GM13977 (cell line): ENCODE results near the gene SLC25A25.

Experiments used
- DNase-seq: peaks from one replicate; pipeline ENCODE4 v3.0.0; 2012; ENCODE audit warnings: low spot score
- CTCF ChIP-seq: IDR thresholded peaks from 2 replicates; pipeline ENCODE4 v1.5.1; 2012; ENCODE audit warnings: mild to moderate bottlenecking, control low read depth; ENCODE audit not compliant: insufficient read depth; ENCODE audit errors: extremely low read depth, missing control alignments
- in situ Hi-C: fragments of 300-500 bp; cut with MboI; formaldehyde crosslinking; loops from one replicate; pipeline ENCODE4 v1.12.0; 2022; ENCODE audit warnings: low sequenced_read_pairs, low pct_unique_long_range_greater_than_20kb, mixed read lengths, inconsistent platforms; ENCODE audit not compliant: unreplicated experiment

Gene SLC25A25

GRCh38 chr9:128057724-128058409, 10.2 kb upstream of the SLC25A25 start:
- in situ Hi-C loops, result no loop called here
- peak; percentile 4 for DNase-seq
- no peak for TF ChIP-seq CTCF

GRCh38 chr9:128059365-128059983, 8.6 kb upstream of the SLC25A25 start:
- no peak for TF ChIP-seq CTCF
- in situ Hi-C loops, result no loop called here
- DNase-seq, result no peak

DNA sequence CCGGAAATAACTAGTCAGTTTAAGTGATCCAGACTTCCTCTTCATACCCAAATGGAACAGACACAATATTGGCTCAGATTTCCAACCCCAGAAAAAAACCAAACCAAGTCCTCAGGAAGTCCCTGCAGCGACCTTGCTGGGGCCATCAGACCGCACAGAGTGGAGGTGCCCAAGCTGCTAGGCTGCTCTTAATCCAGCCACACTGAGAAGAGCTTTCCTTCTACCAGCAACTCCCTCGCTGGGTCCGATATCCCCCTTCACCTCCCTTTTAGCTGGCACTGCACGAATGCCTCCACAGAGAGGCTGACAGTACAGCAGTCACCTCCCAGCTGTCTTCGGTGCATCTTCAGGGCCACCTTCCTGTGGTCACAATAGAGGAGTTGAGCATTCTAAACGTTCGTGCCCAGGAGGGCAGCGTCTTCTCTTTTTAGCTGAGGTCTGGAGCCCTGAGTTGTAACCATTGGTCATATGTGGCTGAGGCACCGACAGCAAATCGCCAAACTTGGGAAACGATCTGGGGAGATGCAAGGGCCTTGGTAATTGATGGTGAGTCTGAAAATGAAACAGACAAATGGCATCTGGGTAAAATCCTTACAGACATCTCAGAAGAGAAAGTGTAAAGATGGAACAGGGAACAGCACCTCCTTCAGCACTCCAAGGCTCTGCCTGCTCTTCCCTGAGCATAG, 6.6 kb upstream of the SLC25A25 start:
- TF ChIP-seq CTCF, result no peak
- DNase-seq, result no peak
- in situ Hi-C loops, result no loop called here

GRCh38 chr9:128062279-128062678, 5.8 kb upstream of the SLC25A25 start:
- no peak for DNase-seq
- TF ChIP-seq CTCF, result no peak
- in situ Hi-C loops, result no loop called here

DNA sequence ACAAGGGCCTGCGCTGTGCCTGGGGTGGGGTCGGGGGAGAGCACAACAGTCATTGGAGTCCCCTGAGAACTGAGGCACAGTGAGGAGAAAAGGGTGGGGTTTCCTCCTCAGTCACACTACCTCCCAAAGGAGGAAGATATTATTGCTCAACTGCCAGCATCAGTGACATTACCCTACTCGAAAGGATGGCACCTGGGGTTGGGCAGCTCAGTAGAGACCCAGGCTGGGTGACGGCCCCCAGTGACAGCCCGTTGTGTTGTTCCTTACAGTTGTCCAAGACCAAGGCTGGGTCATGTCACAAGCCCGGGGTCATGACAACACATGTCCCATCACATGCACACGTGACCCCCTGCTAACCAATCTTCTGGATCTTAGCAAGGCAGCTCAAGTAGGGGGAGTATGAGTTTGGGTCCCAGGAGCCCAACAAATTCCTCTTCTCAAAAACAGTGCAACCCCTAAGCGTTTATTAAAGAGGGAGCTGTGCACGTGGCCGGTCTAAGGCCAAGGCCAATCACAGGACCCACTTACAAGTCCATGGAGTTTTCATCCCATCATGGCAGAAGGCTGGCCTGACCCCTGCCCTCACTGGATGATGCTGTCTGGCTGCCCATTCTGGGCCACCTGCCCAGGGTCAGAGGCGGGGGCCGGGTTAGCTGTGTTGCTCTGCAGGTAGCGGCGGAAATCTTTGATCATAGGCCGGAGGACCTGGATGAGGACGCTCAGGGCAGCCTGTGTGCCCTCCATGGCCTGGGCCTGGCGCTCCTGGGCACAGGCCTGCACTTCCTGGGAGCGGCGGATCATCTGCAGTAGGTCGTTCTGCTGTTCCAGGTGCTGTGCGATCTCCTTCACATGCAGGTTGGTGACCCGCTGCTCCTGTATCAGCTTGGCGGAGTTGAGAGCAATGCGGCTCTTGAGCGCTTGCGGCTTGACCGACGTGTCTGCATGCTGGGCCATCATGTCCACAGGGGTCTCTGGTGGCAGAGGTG, 4.9 kb upstream of the SLC25A25 start:
- no peak for DNase-seq
- TF ChIP-seq CTCF, result no peak
- in situ Hi-C loops, result no loop called here
